Fibroblast of peridontal ligament (primary cell): Measurements from ENCODE around the gene LPAR5.
"Not testable (repeated sequence)": the region's sequence is repeated elsewhere in the genome, so short reads cannot be mapped to it uniquely, and the experiment has no call there.

Experiments used
- DNase-seq: peaks from one replicate; pipeline ENCODE4 v3.0.0-alpha.2; 2010; ENCODE audit errors: extremely low read depth

LPAR5 gene

GRCh38 chr12:6606331-6607131 lies 29.2 kb downstream of the LPAR5 start:
- no peak for DNase-seq

GRCh38 chr12:6605421-6606330 lies 30.1 kb downstream of the LPAR5 start:
- DNase-seq, result no peak

- peak; percentile 55 for DNase-seq
Observed at GRCh38 chr12:6604259-6605029, 31.3 kb downstream of the LPAR5 start.

- DNase-seq, result peak; percentile 23
Observed at GRCh38 chr12:6603095-6603567, 32.6 kb downstream of the LPAR5 start.

- no peak for DNase-seq
Observed at GRCh38 chr12:6602526-6602925, 33.2 kb downstream of the LPAR5 start.

- DNase-seq, result not testable (repeated sequence)
Observed at GRCh38 chr12:6595673-6596072, 40.1 kb downstream of the LPAR5 start.

GRCh38 chr12:6592087-6592486 lies 43.7 kb downstream of the LPAR5 start:
- no peak for DNase-seq

GRCh38 chr12:6586569-6586968 lies 49.2 kb downstream of the LPAR5 start:
- DNase-seq, result not testable (repeated sequence)

GRCh38 chr12:6584293-6584692 lies 51.5 kb downstream of the LPAR5 start:
- DNase-seq, result no peak

- no peak for DNase-seq
Observed at GRCh38 chr12:6582959-6583358, 52.8 kb downstream of the LPAR5 start.

- DNase-seq, result no peak
Observed at GRCh38 chr12:6582196-6582595, 53.6 kb downstream of the LPAR5 start.

GRCh38 chr12:6575648-6576047 lies 60.1 kb downstream of the LPAR5 start:
- DNase-seq, result no peak

GRCh38 chr12:6574576-6575295 lies 61.0 kb downstream of the LPAR5 start:
- DNase-seq, result no peak

- no peak for DNase-seq
Observed at GRCh38 chr12:6573001-6573400, 62.8 kb downstream of the LPAR5 start.

GRCh38 chr12:6570264-6570887 lies 65.4 kb downstream of the LPAR5 start:
- no peak for DNase-seq

- DNase-seq, result no peak
Observed at GRCh38 chr12:6569786-6570185, 66.0 kb downstream of the LPAR5 start.

GRCh38 chr12:6569312-6569711 lies 66.4 kb downstream of the LPAR5 start:
- DNase-seq, result no peak
